GM18517 (cell line): ENCODE results near the gene TPST2.

Source experiments
- ATAC-seq: cut with Tn5 transposase; IDR thresholded peaks from one replicate; pipeline ENCODE4 v1.9.1; 2021; ENCODE audit warnings: mild to moderate bottlenecking, moderate library complexity; ENCODE audit not compliant: unreplicated experiment

TPST2 gene

DNA sequence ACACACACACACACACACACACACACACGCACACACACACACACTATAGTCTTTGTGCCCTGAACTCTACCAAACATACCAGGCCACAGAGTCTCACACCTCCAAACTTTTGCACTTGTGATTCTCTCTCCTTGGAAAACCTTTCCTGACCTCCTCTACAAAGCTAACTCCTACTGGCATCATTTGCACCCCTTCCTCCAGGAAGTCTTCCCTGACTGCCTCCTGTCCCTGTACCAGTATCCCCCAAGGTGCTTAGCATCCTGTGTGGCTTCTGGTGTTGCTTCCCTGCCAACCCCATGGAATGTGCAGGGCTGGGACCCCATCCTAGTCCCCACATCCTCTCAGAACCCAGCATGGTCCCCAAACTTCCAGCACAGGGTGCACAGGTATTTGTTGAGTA lies 8.9 kb downstream of the TPST2 start:
- no peak for ATAC-seq

DNA sequence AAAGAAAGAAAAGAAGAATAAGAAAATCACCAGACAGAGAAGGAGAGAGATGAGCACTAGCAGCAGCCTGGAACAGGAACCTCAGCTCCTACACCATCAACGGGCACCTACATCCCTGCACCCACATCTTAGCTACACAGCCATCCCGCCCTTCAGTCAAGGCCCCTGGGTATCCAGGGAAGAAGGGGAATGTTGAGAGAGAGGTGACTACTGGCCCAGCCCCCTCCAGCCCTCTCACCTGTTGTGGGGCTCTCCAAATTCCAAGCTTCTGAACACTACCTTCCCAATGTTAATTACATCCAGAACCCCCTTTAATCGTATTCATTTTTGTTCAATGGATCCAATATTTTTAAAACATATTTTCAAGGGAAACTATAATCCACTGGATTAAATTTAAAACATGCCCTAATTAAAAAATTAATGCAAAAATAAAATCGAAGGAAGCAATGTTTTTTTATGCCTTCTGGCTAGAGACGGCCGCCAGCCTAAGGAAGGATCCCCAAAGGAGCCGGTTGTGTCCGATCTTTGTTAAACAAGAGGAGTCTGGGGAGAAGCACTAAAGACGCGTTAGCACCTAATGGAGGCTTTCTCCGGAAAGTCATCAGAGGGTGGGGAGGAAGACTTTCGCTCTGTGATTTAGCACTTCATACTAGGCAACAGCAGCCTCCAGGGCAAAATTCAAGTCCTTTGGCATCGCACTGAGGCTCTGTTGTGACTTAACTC lies 9.5 kb downstream of the TPST2 start:
- no peak for ATAC-seq

DNA sequence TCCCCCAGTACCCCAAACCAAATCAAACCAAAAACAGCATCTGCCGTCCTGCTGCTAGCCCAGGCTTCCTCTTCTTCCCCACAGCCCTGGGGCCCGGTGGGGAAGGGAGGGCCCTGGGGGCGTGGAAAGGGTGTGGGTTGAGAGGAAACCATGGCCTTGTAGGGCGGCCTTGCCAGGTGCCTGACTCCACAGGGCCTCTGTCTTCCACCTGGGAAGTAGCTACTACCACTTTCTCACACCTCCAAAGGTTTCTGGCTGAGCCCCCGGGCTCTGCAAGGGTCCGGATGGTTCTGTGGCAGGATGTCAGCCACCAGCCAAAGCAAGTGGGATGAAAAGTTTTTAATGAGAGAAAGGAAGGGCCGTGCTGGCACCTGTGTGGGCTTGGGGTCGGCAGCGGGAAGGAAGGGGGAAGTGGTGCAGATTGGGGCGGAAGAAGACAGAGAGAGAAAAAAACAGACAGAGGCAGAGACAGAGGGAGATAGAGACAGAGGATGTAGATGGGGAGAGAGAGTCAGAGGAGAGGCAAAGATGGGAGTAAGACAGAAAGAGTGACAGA lies 10.5 kb downstream of the TPST2 start:
- ATAC-seq: peak; percentile 51

DNA sequence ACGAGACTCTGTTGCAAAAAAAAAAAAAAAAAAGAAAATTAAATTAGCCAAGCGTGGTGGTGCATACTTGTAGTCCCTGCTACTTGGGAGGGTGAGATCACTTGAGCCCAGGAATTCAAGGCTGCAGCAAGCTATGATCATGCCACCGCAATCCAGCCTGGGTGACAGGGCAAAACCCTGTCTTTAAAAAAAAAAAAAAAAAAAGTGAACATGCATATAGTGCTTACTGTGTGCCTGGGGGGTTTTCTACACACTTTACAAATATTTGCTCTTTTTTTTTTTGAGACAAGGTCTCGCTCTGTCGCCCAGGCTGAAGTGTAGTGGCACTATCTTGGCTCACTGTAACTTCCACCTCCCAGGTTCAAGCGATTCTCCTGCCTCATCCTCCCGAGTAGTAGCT lies 12.9 kb downstream of the TPST2 start:
- no peak for ATAC-seq

DNA sequence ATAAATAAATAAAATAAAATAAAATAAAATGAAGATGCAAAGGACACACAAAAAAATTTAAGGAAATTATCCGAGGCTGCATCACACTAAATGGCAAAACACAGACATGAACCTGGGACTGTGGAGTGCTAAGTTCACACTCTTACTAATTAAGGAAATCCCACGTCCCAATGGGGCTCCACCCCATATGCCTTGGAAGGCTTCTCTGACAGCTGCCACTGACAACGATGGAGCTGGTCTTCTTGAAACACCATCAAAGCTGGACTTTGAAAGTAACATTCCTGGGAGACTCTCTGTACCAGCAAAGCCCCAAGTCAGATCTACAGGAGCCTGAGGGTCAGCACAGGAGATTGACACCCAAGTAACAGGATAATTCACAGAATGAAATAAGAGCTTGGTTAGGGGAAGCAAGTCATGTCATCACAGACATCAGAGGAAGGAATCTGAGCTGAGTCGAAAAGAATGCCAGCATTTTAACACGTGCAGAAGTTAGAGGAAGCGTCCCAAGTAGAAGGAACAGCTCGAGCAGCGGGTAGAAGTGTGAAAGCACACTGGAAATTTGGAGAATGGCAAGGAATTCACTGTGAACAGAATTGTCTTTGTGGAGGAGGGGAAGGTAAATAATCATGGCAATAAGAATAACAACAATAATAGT lies 13.8 kb downstream of the TPST2 start:
- ATAC-seq: no peak

DNA sequence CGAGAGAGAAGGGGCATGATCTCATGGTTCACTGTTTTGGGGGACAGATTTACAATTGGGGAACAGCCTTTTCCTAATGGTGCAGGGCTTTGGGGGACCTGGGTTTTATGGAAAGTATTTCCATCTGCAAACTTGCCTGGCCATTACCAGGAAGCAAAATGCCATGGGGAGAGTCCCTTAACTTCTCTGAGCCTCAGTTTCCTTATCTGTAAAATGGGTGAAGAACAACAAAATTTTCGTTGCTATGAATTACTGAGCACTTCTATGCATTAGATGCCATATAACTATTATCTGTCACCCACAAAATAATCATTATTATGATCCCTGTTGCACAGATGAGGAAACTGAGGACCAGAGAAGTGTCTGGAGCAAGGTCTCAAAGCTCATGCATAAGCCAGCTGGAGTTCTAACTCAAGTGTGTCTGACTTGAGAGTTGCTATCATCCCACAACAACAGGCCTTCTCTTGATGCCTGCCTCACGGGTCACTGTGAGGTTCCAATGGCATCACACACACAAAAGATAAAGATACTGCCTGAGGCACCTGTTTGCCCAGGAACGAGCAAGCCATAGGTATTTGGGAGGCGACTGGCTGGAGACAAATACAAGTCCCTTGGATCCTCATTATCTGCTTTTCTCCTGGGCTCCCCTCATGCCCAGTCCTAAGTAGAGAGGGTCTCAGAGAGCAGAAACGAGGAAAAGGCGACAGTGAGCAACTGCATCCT lies 15.8 kb downstream of the TPST2 start:
- no peak for ATAC-seq

DNA sequence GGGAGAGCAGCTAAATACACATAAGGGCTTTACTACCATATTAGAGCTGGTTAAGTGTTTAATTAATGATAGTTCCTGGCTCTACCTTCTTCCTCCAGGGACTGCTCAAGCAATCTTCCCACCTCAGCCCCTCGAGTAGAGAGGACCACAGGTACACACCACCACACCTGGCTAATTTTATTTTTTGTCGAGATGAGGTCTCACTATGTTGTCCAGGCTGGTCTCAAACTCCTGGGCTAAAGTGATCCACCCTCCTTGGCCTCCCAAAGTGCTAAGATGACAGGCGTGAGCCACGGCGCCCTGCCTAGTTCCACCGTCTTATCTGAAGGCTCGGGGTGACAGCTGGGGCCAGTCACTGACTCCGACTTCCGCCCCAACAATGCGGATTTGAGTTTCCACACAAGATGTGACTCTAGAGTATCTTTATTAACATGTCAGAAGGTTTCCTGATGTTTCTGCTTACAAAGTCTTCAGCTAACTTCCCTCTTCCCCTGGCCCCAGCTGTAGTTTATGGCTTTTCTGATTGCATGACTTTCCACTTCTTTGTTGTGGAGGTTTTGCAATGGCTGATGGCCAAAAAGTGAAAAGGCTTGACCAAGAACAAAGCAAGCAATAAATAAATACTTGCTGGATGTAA lies 16.8 kb downstream of the TPST2 start:
- ATAC-seq: no peak

DNA sequence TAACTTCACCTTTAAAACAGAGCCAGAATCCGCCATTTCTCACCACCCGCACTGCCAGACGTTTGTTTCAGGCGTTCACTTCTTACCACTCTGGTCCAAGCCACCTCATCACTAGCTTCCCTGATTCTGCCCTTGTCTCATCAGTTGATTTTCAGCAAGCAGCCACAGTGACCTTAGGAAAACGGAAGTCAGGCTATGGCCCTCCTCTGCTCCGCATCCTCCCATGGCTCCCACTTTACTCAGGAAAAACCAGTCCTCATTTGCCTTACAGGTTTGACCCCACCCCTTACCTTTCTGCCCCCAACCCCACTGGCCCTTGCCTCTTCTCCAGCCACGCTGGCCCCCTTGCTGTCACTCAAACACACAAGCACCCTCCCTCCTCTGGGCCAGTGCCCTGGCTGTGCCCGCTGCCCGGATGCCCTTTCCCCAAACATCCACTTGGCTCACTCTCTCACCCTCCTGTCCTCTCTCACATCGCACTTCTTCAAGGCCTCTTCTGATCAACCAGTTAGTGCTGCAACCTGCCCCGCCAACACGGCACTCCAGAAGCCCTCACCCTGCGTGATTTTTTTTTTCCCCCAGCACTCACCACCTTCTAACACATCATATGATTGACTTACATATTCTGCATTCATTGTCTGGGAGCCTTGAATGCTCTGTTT lies 18.9 kb downstream of the TPST2 start:
- no peak for ATAC-seq

DNA sequence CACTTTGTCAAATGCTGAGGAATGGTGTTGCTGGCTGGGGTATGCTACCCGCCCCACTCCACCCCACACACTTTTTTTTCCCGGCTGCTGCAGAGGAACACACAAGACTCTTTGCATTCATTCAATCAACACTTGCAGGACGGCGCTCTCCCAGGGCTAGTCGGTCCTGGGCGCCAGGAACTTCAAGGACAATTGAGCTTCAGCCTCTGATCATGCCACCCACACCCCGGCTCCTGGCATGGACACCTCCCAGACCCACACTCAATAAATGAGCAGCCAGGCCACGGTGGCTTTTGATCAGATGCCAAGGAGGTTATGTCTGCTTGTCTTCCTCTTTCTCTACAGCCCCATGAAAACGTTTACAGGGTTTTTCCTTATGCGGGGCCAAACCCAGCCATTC lies 19.8 kb downstream of the TPST2 start:
- ATAC-seq: no peak

DNA sequence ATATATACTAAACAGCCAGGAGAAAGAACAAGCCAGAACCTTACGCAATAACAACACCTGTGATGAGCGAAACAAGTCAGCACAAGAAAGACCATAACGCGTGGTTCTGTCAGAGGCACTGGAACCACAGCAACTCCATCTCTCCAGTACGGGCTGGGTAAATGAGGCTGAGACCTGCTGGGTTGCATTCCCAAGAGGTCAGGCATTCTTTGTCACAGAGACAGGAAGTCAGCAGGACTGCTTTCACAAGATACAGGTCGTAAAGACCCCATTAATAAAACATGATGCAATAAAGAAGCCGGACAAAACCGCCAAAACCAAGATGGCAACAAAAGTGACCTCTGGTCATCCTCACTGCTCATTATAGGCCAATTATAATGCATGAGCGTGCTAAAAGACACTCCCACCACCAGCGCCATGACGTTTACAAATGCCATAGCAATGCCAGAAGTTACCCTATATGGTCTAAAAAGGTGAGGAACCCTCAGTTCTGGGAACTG lies 21.7 kb downstream of the TPST2 start:
- ATAC-seq: no peak

DNA sequence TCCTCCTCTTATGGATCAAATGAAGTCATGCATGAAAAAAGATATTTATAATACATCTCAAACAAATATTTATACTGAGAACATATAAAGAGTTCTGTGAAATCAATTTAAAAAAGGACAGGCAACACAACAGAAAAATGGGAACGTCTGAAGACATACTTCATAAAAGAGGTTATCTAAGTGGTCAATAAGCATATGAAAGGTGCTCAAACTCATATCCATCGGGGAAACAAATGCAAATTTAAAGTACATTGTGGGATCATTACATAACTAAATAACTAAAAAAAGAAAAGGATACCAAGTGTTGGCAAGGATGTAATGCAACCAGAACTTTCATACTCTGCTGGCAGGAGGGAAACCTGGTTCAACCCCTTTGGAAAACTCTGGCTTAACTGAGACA lies 22.3 kb downstream of the TPST2 start:
- no peak for ATAC-seq

DNA sequence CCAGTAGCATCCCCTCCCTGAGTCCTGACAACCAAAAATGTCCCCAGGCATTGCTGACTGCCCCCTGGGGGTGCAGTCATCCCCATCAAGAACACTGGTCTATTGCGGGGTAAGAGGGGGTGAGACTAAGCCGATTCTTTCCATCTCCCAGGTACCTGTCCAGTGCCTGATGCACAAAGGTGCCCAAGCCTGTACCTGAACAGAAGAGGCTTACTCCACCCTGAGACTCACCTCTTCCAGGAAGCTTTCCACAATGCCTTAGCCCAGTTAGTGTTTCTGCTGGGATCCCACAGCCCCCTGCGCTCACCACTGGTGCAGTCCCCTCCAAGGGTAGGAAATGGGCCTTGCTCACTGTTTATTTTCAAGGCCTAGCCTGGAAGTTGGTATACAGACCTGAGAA lies 22.9 kb downstream of the TPST2 start:
- no peak for ATAC-seq

DNA sequence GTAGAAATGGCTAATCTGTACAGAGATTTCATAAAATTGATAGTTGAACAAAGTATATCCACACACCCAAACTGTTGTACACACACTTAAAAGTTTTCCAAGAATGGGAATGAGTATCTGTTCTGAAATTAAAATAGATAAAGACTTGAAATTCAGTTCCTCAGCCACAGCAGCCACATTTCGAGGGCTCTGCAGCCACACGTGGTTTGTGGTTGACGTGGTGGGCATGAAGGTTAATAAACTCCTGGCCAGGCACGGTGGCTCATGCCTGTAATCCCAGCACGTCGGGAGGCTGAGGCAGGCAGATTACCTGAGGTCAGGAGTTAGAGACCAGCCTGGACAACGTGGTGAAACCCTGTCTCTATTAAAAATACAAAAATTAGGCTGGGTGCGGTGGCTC lies 24.0 kb downstream of the TPST2 start:
- ATAC-seq: no peak

DNA sequence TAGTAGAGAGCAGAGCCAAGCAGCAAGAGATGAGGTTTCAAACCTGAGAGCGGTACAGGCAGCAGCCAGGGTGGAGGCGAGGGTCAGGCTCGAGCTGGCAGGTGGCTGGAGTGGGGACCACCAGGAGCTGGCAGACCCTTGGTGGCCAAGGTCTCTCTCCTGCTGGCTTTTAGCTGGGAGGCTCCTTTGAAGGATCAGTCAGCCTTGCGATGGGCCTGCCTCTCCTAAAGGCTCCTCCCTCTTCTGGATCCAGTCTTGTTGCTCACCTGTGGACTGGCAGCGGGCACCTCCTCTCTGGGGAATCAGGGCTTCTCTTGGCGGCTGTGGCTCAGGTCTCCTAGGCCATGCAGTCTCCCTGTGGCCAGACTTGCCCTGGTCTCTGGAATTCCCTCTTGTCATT lies 24.8 kb downstream of the TPST2 start:
- ATAC-seq: no peak

DNA sequence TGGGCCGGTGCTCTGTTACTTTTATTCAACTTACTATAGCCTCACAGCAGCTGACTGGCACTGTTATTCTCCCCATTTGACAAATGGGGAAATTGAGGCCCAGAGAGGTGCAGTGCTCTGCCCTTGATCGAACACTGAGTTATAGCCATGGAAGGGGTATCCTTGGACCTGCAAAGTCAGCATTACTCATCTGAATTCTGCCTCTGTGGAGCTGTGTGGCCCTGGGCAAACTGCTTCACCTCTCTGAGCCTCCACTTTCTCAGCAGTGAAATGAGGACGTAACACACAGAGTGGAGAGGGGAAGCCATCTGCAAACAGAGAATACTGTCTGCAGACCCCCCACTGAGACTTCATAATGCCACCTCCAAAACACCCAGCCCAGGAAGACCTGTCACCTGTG lies 25.3 kb downstream of the TPST2 start:
- no peak for ATAC-seq

DNA sequence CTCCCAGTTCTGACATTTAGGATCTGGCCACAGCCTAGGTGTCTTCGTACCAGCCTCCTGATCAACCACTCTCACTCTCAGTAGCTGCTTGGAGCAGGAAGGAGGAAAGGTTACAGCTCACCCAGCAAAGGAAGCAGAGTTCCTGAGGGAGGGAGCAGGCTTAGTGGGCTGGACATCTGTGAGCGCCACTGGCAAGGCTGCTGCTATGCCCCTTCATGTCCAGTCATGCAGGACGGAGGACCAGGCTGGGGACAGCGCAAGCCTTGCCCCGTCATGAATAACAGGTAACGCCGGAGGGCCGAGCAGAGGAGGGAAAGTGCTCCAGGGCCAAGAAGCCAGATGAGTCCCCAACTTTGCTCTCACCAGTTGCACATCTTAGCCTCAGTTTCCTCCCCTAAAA lies 25.8 kb downstream of the TPST2 start:
- ATAC-seq: no peak

DNA sequence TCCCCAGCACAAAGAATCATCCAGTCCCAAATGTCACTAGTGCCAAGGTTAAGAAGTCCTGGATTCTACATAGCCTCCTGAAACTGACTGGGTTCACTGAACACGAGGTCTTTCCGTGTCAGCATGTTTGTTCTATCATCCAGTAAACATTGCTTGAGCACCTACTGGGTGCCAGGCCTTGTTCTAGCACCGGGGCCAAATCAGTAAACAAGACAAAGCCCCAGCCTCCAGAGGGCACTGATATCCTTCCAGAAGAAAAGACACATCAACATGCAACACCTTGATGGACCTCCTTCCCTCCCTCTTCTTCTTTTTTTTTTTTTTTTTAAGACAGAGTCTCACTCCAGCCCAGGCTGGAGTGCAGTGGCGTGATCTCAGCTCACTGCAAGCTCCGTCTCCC lies 26.9 kb downstream of the TPST2 start:
- no peak for ATAC-seq

DNA sequence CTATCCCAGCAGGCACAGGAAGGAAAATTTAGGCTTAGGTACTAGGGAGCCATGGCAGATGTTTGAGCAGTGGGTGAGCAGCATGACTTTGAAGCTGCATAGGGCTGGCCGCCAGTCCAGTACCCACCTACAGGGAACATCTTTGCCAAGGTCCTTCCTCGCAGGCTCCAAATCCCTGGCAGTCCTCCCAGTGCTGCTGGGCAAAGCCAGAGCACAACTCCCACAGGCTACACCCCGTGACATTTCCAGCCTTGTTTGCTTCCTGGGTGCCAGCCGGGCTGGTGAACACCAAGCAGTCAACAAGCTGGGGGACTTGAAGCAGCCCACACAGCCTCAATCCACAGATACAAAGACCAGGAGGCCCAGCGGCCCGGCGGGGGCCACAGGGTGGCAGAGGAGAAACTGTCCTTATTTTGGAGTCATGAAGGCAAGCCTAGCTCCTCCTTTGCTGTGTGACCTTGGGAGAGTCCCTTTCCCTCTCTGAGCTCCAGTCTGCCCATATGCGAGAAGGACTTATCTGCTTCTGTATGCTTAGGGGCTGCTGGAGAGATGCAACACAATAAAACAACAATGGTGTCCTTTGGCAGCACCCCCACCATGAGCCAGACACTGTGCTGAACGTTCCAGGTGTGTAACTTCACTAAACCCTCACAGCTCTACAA lies 28.0 kb downstream of the TPST2 start:
- ATAC-seq: no peak

DNA sequence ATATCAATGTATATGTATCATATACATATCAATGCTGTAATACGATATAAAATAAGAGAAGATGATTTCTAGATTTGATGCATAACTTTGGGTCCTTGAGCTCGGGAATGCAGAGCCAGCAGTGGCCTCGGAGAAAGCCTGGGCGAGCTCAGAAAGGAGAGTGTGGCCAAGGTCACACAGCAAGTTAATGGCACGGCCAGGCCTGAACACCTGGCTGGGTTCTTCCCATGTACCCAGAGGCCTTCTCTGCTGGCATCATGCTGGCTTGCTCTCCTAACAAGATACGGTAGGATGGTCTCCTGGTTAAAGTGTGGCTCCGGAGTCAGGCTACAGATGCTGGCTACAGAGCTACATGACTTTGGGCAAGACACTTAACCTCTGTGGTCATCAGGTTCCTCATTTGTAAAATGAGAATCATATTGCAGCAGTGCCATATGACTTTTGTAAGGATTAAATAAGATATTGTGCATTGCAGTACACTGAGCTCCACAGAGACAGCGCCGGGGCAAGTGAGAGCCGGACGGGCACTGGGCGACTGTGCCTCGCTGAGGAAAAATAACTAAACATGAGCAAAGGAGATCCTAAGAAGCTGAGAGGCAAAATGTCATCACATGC lies 29.9 kb downstream of the TPST2 start:
- ATAC-seq: no peak
